KOPT-K1 (cell line): Measurements from ENCODE around the gene FXYD3.
"Not testable (repeated sequence)": the region's sequence is repeated elsewhere in the genome, so short reads cannot be mapped to it uniquely, and the experiment has no call there.

Source experiments
- H3K27ac ChIP-seq: fragments of 200-600 bp; sonication (generic); 2 replicates; pipeline ENCODE4 v1.5.1; 2016; ENCODE audit warnings: antibody characterized with exemption, mild to moderate bottlenecking, low read depth, low read length; ENCODE audit not compliant: poor library complexity, severe bottlenecking
- H3K36me3 ChIP-seq: fragments of 200-600 bp; sonication (generic); 2 replicates; pipeline ENCODE4 v1.5.1; 2017; ENCODE audit warnings: antibody characterized with exemption, mild to moderate bottlenecking, low read length, moderate library complexity; ENCODE audit not compliant: insufficient read depth
- H3K9me3 ChIP-seq: fragments of 200-600 bp; sonication (generic); 2 replicates; pipeline ENCODE4 v1.5.1; 2017; ENCODE audit warnings: antibody characterized with exemption, low read length, mild to moderate bottlenecking; ENCODE audit not compliant: insufficient read depth, poor library complexity, severe bottlenecking

FXYD3 gene

DNA sequence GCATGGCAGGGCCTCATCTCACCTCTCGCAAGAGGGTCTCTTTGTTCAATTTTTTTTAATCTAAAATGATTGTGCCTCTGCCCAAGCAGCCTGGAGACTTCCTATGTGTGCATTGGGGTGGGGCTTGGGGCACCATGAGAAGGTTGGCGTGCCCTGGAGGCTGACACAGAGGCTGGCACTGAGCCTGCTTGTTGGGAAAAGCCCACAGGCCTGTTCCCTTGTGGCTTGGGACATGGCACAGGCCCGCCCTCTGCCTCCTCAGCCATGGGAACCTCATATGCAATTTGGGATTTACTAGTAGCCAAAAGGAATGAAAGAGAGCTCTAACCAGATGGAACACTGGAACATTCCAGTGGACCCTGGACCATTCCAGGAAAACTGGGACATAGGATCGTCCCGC is 8.0 kb downstream of the FXYD3 start:
- Histone ChIP-seq H3K27ac (no peak overlapping the region), H3K9me3 (no peaks in the 10 kb centered on the region), H3K36me3 (no peaks in the 10 kb centered on the region)

DNA sequence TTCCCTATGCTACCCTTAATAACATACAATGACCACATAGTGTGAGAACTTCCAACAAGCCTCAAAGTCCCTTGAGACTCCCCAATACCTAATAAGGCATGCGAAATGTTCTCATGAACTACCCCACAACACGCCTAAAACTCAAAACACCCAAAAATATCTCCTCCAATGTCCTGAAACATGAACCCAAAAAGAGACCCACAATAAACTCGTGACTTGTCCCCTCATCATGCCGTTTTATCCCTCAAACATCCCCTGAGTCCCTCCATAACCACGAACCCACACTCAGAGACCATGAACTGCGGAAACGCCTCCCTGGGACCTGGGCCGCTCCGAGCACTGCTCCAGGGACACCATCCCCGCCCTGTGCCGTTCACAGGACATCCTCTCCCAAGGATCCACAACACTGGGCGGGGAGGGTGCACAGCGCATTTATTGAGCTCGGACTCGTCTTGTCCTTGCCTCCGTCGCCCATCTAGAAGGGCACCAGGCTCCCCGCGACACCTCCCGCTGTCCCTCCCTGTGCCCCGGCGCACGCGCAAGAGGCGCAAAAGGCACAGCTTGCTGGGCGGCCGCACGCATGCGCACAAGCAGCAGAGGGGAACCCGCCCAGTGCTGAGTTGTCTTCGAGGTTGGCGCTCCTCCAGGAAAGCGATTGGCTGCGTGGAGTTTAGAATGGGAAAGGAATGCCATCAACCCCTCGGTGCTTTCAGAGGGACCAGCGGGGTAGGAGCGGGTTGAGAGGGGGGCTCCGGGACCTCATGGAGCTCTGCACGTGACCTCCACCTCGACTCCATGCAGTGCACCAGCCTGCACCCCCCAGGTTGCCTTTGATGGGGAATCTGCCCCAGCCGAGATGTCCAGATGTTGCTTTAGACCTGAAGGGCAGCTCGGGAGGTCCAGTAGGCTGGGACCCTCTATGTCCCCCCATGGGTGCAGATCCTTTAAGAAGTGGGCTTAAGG is 8.8 kb downstream of the FXYD3 start:
- no peaks in the 10 kb centered on the region for H3K36me3 ChIP-seq
- H3K27ac ChIP-seq = peak overlapping the region; percentile 39
- no peaks in the 10 kb centered on the region for H3K9me3 ChIP-seq

DNA sequence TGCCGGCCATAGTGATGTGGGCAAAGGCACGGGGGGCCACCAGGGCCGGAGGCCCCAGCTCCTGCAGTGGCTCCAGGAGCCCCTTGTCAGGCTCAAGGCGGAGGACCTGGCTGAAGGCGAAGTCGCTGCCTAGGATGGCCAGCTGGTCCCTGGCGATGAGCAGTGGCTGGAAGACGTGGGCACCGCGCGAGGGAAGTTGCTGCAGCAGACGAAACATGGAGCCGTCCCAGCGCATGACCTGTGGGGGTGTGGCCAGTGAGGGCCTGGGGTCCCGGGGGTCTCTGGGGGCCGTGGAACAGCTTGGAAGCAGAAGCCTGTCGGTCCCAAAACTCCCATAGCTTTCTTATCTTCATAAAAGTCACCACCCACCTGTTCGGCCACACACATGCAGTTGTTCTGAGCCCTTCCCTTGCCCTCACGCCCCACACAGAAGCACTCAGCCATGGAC is 9.7 kb downstream of the FXYD3 start:
- Histone ChIP-seq H3K9me3 (no peaks in the 10 kb centered on the region), H3K27ac (peak overlapping the region; percentile 39), H3K36me3 (no peaks in the 10 kb centered on the region)

DNA sequence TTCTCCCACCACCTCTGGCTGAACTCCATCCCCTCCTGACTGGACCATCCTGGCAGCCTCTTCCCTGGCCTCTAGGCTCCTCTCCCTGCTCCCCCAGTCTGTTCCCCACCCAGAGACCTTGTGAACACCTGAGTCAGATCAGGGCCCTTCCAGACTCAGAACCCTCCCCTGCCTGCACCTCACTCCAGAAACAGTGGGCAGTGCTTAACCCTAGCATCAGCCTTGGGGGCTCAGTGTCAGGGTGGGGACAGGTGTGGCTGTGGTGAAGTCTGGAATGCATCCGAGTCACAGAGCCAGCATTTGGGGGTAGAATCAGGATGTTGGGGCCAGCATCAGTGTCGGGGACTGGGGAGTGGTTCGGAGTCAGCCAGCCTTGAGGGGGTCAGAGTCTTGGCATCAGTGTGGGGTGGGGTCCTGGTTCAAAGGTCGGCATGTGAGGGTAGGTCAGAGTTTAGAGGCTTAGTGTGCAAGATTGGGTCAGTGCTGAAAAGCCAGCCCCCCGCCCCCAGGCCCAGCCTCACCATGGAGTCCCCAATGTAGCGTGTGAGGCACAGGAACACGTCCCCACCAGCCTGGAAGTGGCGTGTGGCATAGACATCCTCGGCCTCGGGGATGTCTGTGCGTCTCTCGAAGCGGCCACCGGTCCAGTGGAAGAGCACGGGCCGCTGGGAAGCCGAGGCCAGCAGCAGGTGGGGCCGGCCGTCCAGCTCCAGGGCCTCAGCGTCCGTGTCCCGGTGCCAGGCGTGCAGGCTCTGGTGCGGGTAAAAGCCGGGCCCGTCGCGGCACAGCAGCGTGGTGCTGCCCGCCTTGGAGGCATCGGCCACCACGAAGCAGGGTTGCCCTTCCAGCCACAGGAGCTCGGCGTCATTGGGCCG is 10.4 kb downstream of the FXYD3 start:
- Histone ChIP-seq H3K27ac (no peak overlapping the region), H3K36me3 (no peaks in the 10 kb centered on the region), H3K9me3 (no peaks in the 10 kb centered on the region)

DNA sequence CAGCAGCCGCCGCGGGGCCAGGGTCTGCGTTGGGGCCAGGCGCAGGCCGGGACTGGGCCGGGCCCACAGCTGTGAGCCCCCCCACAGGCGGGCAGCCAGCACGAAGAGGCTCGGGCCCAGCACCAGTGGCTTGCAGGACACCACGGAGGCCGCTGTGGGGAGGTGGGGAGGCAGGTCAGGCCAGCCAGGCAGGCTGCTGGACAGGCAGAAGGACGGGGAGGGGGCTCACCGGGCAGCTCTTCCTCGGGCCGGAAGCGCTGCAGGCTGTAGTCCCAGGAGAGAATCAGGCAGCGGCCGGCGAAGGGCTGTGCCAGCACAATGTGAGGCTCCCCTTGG is 11.0 kb downstream of the FXYD3 start:
- Histone ChIP-seq H3K9me3 (no peaks in the 10 kb centered on the region), H3K36me3 (no peaks in the 10 kb centered on the region), H3K27ac (no peak overlapping the region)

DNA sequence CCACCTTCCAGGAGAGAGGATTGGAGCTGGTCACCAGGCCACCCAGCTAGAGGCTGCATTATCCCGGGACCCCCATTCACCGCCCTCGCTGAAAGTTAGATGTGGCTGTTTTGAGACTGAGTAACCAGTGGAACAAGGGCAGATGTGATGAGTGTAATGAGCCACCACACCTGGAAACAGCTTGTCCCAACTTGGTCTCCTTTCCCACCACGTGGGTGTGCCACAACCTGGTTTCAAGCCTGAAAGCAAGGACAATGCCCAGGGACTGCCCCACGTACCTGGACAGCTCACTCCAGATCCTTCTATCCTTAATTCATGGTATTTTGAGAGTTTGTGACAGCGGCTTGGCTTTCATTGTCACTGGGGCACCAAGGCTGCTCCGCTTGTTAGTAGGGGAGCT is 12.2 kb downstream of the FXYD3 start:
- Histone ChIP-seq H3K36me3 (no peaks in the 10 kb centered on the region), H3K27ac (no peak overlapping the region), H3K9me3 (no peaks in the 10 kb centered on the region)

DNA sequence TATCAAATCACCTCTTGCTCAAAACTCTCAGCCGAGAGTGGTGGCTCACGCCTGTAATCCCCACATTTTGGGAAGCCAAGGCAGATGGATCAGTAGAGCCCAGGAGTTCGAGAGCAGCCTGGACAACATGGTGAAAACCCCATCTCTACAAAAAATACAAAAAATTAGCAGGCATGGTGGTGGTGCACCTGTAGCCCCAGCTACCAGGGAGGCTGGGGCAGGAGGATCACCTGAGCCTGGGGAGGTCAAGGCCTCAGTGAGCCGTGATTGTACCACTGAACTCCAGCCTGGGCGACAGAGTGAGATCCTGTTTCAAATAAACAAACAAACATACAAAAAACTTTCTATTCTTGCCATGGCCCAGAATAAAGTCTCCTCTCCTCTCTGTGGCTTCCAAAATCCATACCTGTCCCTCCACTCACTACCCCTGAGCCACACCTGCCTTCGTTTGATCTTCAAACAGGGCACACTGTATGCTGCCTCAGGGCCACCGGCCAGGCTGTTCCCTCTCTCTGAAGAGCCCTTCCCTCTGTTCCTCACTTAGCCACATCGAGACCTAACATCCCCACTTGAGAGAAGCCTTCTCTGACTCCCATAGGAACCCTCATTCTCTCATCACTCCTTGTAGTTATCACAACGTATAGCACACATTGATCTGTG is 12.9 kb downstream of the FXYD3 start:
- Histone ChIP-seq H3K27ac (no peak overlapping the region), H3K9me3 (no peaks in the 10 kb centered on the region), H3K36me3 (no peaks in the 10 kb centered on the region)

DNA sequence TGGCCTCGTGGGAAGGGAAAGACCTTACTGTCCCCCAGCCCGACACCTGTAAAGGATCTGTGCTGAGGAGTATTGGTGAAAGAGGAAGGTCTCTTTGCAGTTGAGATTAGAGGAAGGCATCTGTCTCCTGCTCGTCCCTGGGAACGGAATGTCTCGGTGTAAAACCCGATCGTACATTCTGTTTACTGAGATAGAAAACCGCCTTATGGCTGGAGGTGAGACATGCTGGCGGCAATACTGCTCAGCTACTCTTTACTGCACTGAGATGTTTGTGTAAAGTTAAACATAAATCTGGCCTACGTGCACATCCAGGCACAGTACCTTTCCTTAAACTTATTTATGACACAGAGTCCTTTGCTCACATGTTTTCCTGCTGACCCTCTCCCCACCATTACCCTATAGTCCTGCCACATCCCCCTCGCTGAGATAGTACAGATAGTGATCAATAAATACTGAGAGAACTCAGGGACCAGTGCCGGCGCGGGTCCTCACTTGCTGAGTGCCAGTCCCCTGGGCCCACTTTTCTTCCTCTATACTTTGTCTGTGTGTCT is 14.2 kb downstream of the FXYD3 start:
- not testable (repeated sequence) for H3K9me3 ChIP-seq, H3K36me3 ChIP-seq, H3K27ac ChIP-seq

DNA sequence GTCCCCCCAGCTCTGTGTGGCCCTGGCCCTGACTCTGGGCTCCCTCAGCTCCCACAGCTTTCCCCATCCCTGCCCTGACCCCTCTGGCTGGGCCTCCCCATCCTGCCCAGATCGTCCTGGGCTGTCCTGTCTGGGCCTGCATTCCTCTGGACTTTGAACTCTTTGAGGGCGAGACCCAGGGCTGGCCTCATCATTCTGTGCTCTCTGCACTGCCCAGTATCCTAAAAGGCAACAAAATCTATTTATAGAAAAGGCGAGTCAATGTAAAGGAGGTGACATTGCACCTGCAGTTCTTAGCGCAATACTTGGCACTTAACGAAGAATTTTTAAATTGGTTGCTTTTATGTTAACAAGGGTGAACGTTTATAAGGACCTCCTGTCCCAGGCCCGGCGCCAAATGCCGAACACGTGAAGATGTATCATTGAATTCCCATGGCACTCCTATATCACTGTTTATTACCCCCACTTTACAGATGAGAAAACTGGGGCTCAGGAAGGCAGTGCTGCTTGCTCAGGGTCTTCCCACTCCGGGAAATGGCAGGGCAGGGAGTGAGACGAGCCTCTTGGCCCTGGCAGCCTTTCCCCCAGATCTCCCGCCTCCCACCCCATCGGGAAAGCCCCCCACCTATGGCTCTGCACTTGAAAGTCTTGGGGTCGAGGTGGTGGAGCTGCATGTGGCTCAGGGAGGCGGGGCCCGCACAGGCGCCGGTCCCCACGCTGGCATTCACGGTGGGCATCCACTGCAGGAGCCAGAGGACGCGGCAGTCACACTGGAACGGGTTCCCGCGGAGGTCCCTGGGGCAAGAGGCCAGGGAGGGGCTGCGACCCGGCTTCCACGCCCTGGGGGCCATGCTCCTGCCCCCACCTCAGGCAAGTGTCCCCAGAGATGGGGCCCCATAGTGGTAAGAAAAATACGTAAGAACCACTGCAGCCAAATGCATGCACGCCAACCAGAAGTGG is 15.4 kb downstream of the FXYD3 start:
- H3K27ac ChIP-seq = no peak overlapping the region
- H3K36me3 ChIP-seq = no peaks in the 10 kb centered on the region
- H3K9me3 ChIP-seq = no peaks in the 10 kb centered on the region

DNA sequence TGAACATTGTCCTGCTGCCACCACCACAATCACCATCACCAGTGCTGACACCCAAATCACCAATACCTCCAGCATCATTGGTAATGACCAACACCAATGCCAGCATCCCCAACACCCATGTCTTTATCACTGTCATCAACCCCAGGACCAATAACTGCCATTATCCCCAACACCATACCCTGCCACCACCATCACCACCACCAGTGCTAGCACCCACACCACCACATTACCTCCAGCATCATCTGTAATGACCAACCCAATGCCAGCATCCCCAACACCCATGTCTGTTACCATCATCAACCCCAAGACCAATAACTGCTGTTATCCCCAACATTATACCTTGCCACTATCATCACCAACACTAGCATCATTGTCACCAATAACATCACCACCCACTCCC is 16.6 kb downstream of the FXYD3 start:
- no peak overlapping the region for H3K27ac ChIP-seq
- H3K36me3 ChIP-seq = no peaks in the 10 kb centered on the region
- no peaks in the 10 kb centered on the region for H3K9me3 ChIP-seq

DNA sequence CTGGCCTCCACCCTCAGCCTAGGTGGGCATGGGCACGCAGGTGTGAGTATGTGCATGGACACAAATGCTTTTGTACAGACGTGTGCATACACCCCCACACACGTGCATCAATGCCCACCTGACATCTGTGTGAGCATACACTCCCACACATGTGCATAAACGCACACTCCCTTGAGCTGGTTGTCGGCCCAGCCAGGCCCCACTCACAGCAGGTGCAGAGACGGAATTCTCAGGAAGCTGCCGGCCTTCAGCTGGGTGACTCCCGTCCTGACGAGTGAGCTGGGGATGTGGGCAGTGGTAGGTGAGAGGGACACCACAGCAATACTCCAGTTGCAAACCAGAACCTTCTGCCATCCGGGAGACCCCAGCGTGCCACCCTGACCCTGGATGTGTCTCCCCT is 18.2 kb downstream of the FXYD3 start:
- no peaks in the 10 kb centered on the region for H3K36me3 ChIP-seq
- no peaks in the 10 kb centered on the region for H3K9me3 ChIP-seq
- no peak overlapping the region for H3K27ac ChIP-seq

DNA sequence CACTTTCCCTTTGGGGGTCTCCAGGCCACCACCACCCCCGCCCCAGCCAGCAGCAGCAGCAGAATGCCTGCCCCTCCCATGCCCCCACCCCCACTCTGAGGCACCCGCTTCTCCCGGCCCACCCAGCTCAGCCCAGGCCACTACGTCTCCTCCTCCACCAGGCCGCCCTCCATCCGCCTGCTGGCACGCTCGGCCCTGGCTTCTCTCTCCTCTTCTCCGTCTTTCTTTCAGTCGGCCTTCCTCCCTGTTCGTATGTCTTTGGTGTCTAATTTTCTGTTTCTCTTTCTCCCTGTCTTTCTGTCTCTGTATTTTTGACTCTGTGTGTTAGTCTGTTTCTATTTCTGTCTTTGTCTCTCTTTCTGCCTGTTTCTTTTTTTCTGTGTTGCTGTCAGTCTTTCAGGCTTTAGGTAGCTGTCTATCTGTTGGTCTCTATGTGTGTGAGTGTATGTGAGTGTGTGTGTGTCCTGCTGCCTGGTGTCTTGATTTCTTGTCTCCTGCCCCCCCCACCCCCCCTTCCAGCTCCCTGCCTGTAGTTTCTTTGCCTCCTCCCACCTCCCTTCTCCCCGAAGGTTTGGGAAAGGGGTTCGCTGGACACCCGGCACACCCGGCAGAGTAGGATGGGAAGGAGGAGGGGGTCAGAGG is 19.1 kb downstream of the FXYD3 start, which contains the start of gene LGI4:
Gene LGI4, minus strand, starts transcription at position 459 of the 642 bp plus-strand sequence. Its CDS starts 379 bp downstream, at position 80.
- H3K36me3 ChIP-seq = no peaks in the 10 kb centered on the region
- H3K9me3 ChIP-seq = no peaks in the 10 kb centered on the region
- H3K27ac ChIP-seq = no peak within 1 kb of the TSS

DNA sequence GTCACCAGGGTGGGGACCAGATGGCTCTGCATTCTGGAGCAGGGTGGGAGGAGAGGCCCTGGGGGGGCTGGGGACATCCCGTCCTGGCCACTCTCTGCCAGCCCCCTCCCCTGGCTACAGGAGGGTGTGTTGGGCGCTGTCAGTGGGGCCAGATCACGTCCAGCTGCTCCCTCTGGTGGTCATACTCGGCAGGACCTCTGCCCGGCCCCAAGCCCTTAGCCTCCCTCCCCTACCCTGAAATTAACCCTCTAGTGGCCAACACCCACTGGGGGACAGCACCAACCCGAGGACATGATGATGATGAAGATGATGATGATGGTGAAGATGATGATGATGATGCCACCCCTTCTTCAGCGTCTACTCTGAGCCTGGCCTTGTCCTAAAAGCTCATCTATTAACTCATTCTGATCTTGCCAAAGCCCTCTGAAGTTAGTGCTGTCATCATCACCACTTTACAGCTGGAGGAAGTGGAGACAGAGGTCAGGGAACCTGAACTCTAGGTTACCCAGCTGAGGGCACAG is 19.8 kb downstream of the FXYD3 start:
- Histone ChIP-seq H3K27ac (no peak overlapping the region), H3K36me3 (no peaks in the 10 kb centered on the region), H3K9me3 (no peaks in the 10 kb centered on the region)
